D721Med (cell line): ENCODE data around the gene GSAP.
"Not testable (repeated sequence)": the region's sequence is repeated elsewhere in the genome, so short reads cannot be mapped to it uniquely, and the experiment has no call there.

Experiments used
- DNase-seq: peaks from one replicate; pipeline ENCODE4 v3.0.0; 2011; ENCODE audit warnings: low spot score; ENCODE audit not compliant: insufficient read length
- FAIRE-seq: peaks from 2 replicates; lab custom pipeline; 2011; peaks lifted over from hg19 to GRCh38; lab: Jason Lieb, UNC
- TF ChIP-seq, protein P1 (sequence below): IDR thresholded peaks from 2 replicates; pipeline ENCODE4 v1.5.1; 2012; ENCODE audit warnings: mild to moderate bottlenecking, control low read depth; ENCODE audit not compliant: insufficient read depth; ENCODE audit errors: missing control alignments

GSAP gene

GRCh38 chr7:77459311-77459726 lies 43.2 kb upstream of the GSAP start:
- TF ChIP-seq, protein P1, sequence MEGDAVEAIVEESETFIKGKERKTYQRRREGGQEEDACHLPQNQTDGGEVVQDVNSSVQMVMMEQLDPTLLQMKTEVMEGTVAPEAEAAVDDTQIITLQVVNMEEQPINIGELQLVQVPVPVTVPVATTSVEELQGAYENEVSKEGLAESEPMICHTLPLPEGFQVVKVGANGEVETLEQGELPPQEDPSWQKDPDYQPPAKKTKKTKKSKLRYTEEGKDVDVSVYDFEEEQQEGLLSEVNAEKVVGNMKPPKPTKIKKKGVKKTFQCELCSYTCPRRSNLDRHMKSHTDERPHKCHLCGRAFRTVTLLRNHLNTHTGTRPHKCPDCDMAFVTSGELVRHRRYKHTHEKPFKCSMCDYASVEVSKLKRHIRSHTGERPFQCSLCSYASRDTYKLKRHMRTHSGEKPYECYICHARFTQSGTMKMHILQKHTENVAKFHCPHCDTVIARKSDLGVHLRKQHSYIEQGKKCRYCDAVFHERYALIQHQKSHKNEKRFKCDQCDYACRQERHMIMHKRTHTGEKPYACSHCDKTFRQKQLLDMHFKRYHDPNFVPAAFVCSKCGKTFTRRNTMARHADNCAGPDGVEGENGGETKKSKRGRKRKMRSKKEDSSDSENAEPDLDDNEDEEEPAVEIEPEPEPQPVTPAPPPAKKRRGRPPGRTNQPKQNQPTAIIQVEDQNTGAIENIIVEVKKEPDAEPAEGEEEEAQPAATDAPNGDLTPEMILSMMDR = no peak
- DNase-seq (no peak), FAIRE-seq (no peak)

DNA sequence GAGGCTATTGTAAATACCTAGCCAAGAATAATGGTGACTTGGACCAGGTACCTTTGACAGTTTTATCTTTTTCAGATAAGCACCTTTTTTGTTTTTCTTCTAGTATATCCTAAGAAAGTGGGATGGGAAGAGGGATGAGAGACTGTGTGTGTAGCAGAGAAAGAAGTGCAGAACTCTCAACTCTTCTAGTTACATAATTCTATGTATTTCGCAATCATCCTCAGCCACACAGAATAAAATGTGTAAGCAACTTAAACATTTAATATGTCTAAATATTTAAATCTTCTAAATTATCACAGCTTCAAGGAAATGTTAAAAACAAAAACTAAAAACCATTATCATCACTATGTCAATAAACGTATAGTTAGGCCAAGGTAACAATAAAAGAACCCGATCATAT lies 42.6 kb upstream of the GSAP start:
- FAIRE-seq (no peak), DNase-seq (no peak)
- TF ChIP-seq, protein P1 = no peak

DNA sequence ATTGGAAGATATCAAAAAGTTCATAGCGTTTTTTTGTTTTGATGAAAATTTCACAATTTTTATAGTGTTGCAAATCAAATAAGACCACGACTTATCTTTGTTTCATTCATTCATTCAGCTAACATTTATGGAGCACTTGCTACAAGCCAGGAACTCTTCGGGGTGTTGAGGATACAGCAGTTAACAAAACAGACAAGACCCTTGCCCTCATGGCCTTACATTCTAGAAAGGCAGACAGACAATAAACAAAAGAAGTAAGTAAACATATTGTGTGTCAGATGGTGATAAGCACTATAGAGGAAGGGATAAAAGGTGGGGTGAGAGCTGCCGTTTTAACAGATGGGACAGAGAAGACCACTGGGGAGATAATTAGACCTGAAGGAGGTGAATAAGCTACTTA lies 41.6 kb upstream of the GSAP start:
- FAIRE-seq = no peak
- no peak for DNase-seq
- TF ChIP-seq, protein P1 = no peak

DNA sequence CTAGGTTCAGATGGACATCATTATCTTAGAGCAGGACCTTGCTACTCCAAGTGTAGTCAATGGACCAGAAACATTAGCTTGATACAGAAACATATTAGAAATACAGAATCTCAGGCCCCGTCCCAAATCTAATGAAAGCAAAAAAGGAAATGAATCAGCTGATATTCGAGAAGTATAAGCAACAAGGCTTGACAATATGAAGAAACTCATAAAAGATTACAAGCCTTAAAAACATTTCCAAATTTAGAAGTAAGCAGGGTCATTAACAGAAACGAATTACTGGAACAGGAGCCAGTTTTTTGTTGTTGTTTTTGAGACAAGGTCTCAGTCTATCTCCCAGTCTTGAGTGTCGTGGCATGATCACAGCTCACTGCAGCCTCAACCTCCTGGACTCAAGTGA lies 40.5 kb upstream of the GSAP start:
- TF ChIP-seq, protein P1 = no peak
- DNase-seq = no peak
- FAIRE-seq = no peak

- FAIRE-seq = no peak
- no peak for DNase-seq
- TF ChIP-seq, protein P1 = no peak
Measured at GRCh38 chr7:77455321-77455720, 39.2 kb upstream of the GSAP start.

GRCh38 chr7:77454802-77455201 lies 38.7 kb upstream of the GSAP start:
- TF ChIP-seq, protein P1 = no peak
- DNase-seq (no peak), FAIRE-seq (no peak)

DNA sequence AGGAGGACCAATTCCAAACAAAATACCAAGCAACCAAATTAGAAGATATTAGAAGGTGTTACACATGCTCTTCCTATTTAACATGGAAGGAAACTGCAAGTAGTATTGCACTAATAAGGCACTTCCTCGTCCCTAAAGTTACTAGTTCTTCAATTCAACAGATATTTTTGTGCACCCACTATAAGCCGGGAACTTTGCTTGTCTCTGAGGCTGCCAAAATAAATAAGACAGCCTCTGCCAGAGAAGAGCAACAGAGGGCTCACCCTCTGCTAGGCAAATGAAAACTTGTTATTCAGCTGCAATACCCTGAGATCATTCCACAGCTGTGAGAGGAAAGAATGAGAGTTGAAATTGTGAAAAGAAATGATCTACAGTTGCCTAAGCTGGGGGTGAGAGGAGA lies 37.4 kb upstream of the GSAP start:
- DNase-seq = no peak
- TF ChIP-seq, protein P1 = no peak
- no peak for FAIRE-seq

- DNase-seq, FAIRE-seq: not testable (repeated sequence)
Measured at GRCh38 chr7:77451950-77452349, 35.8 kb upstream of the GSAP start.
